Ureter (tissue), 1 donor: ENCODE results near the gene COL4A2. TPM values are rescaled to one million over a fixed set of nuclear protein-coding genes. Genes with fewer than 3 reads are reported as not detected.

ENCODE experiments used
- DNase-seq: peaks from one replicate; pipeline ENCODE4 v3.0.0-alpha.2; 2020; ENCODE audit warnings: low spot score
- total RNA-seq: library from RNA; stranded (reverse); gene quantifications from one replicate; pipeline ENCODE4 v1.2.4, GENCODE V29; 2023
- donor health status: DM: yes; HTN: yes; CAD: no.

COL4A2 gene
- total RNA-seq, 1 donor from 2014 or later = 227 TPM

DNA sequence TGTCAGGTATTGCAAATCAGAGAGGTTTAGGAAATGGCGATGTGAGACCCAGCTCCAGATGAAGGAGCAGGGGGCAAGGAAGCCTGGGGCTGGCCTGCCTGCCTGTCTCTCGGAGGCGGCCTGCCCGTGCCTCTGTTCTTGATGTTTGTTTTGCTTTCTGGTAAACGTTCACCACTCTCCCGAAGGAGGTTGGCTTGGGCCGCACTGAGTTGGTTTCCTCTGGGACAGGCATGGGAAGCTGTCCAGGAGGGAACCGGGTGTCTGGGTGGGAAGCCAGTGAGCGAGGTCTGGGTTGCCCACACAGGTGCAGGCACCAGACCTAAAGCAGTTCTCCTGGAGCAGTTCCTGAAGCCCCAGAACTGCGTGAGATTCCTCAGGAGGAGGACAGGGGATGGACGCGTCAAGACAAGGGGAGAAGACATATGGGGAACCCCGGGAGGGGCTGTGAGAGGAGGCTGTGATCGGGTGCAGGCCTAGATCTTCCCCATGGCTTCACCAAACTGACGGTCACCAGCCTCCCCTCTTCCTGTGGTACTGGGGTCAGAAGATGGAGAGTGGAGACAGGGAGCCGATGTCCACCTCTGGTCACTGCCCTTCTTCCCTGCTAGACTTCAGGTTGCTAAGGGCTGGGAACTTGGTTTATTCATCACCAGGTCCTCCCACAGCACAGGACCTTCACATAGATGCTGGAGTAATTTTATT lies 15.2 kb downstream of the COL4A2 start:
- no peak for DNase-seq

DNA sequence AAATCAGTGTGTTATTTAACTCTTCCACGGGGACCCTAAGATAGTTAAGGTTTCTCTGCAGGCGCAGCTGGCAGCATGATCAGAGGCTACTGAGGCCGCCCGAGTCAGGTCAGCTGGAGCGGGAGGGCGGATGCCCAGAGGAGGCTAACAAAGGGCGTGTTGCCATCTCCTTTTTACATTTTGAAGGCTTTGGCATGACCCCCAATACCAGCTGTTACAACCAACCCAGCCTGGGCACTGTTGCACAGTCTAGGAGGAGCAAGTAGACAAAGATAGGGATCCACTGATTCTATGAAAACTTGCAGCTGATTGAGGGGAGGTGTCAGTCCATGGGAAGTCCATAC lies 15.7 kb downstream of the COL4A2 start:
- DNase-seq = no peak

DNA sequence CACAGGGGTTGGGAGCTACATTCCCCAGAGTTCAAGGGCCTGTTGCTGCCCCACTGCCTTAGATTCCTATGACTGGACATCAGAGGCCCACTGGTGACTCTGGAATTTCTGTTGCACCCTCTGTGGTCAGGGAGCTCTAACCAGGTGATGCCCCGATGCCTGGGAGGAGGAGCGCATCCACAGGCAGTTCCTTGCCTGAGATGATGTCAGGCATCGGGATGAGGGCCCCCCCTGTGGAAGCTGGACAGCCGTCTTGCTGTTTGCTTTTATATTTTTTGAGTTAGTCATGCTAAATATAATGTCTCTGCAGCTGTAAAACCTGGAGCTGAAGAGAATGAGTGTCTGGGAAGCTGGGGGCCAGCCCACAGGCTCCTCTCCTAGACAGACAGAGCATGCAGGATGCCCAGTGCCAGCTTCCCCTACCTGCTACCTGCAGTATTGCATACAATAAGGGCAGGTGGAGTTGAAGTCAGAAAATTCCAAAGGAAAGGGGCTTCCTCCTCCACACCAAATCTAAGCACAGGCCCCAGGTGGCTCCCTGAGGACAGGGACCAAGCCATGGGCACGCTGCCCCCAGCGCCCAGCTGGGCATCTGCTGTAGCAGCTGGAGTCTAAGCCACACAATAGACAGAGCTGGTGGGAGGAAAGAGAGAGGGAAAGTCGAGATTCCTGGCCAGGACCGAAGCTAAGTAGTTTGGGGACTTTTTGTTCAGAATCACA lies 16.2 kb downstream of the COL4A2 start:
- no peak for DNase-seq

DNA sequence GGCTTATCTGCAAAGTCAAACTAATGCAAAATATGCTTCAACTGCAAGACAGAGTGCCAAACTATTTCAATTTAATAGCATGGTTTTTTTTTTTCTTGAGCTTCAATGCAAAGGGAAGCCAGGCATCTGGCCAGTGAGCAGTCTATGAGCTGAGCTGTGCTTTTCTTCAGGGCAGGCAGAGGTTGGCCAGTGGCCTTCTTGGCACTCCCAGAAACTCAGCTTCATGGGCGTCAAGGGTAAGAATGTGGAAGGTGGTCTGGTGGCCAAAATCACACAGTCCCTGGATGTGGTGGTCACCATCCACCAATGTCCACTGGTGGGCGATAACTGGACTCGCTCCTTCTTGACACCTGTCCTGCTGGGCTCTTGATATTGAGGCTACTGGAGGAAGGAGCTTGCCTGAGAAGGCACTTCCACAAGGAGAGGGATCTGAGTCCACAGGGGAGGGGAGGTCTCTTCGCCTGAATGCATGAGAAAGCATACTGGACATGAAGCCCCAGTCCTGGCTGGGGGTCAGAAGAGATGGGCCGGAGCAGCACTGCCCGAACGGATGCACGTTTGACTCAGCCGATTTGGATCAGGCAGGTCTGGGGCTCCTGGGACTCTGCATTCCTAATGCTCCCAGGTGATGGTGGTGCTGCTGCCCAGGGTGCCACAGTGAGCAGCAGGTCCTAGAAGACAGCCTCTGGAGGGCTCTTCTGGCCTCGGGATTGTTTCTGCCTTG lies 17.1 kb downstream of the COL4A2 start:
- no peak for DNase-seq

DNA sequence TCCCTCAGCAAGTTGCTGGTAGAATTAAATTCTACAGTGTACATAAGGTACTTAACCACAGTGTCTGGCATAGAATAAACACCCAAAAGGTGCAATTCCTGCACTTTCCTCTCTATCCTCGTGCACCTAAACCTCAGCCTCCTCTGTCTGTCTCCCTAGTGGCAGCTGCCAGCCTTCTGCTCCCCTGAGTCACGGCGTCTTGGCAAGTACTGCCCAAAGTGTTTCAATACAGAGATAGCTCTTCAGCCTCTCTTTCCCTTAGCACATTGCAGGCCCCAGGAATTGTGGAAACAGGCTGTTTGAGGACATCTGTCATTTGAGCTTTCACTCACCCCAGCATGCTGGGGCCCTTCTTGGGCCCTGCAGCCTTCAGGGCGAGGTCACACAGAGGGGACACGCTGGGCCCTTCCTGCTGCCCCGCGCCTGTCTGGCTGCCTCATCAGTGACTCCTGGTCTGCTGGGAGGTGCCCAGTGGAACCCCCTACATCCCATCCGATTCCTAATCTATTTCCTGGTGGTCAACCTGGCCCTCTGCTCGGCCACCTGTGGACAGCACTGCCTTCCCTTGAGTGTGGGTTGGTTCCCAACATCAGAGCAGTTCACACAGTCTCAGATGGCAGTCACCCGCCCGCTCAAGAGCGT lies 19.3 kb downstream of the COL4A2 start:
- DNase-seq = no peak

DNA sequence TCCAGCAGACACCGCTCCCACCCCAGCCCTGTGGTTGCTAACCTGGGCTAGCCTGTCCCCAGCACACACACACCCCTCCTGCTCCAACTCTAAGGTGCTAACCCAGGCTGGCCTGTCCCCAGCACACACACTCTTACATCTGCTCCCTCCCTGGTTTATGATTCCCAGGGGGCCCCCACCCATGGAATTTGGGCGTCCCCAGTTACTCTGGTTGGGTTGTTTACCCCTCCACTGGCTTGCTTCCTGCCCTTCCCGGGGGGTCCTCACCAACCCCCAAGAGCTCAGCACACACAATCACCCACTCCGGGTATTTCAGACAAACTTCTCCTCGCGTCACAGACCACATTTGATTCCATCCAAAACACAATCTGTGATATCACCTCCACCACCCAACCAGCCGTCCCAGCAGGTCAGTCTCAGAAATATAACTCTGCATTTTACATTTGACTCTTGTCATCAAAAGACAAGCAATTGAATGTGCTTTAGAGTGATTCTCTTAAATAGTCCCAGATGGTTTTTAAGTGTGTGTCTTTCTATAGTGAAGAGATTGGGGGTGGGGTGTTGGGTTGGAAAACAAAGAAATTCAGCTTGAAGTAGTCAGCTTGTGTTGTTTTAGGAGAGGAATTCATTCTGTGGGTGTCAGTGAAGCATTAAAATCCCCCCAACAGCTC lies 20.1 kb downstream of the COL4A2 start:
- DNase-seq = no peak

DNA sequence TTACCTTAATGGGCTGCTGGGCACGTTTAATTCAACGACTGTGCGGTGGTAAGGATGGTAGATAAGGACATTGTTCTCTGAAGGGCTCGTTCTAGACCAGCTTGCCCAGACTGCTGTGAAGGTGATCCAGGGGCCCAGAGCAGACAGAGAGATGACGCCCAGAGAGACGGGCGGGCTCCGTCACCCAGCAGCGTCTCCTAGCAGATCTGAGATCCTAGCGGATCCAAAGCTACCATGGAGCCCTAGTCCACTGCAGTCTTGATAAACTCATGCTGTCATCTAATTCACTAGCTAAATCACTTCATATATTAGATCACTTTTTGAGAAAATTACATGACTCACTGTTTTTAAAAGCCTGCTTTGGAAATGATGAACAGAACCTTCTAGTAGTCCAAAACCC lies 21.5 kb downstream of the COL4A2 start:
- DNase-seq = no peak

DNA sequence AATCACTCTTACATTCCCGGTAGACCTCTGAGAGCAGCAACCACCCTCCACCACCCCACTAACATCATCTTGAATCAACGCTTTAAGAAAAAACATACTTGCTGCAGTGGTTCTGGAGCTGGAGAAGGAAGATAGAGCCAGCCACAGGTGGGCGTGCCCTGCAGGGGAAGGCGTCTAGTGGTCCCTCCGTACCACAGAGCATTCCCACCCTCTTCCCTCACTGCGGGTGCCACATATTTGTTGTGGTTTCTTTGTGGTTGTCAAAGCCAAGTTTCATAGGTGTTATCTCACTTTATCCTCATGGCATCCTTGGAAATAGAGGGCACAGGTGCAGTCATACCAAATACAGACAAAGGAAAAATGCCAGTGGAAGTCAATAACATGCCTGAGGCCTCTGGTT lies 22.2 kb downstream of the COL4A2 start:
- DNase-seq = no peak

DNA sequence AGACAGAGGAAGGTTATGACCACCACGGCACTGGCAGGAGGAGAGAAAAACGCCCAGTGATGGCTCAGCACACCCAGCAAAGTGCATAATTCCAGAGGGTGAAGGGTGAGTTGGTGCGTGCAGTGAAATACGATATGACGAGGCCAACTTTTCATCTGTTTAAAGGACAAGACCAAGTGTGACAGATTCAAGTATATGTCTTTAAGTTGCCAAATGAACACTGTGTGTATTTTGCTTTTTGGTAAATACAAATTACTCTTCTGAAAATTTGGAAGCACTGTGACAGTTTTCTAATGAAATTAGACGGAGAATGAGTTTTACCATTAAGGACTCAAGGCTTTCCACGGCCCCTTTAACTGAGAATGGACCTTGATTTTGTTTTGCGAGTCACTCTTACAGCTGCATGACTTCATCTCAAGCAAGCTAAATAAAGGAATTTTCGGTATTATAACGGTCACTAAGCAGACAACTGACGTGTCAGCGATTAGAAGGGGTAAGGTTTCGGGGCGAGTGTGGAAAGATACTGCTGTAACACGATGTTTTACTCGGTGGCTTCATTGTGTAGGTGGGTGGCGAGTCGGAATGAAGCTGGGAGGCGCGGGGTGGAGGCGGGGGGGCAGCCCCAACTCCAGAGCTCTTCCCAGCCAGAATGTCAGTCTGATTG lies 22.8 kb downstream of the COL4A2 start:
- DNase-seq = no peak

DNA sequence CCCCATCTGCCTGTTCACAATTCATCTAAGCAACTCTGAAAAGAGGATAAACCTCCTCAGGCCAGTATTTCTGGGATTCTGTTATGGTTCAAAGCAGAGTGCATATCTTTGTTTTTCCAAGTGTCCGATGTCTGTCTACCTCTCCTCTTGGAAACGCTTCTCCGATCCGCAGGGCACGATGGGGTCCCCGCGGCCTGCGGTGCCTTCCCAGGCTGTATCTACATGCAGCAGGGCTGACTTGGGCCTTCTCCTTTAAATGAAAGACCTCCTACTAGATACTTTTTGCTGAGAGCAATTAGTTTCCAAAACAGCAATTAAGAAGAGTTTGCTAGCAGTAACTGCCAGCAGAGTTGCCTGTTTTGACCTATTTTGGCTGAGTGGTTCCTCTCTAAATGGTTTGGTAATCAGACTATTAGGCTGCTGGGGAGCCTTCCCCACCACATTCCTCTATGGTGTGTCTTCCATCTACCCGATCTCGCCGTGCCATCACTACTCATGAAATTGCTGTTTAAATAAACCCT lies 23.5 kb downstream of the COL4A2 start:
- no peak for DNase-seq

DNA sequence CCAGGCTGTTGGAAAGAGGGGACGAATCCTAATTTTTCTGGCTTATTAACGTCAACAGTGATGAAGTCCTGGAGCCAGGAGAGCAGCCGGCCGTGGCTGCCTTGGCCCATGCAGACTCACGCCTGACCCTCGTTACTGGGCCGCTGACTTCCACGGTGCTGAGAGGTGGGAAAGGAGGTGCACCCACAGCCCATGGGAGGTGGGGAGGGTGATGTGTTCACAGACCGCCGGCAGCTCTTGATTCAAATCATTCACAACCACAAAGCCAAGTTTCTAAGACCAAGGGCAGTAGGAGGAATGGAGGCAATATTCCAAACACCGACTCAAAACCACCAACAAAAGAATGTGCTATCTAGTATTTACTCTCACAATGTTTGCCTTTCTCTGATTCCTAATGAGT lies 24.3 kb downstream of the COL4A2 start:
- no peak for DNase-seq

DNA sequence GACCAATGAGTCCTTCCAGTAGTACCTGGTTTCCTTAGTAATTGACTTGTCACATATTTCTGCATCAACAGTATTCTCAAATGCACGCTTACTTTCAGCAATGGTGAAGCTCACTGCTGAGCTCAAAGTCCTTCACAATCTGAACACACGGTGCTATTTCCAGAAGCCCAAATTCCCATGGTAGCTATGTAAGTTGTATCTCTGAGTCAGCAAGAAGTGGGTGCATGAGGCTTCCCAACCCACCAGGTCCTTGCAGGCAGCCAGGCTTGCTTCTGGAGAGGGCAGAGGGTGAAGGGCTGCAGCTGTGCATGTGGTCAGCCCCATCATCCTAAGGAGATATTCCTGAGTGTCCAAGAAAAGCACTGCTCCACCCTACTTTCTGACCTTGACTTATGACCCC lies 25.7 kb downstream of the COL4A2 start:
- no peak for DNase-seq

DNA sequence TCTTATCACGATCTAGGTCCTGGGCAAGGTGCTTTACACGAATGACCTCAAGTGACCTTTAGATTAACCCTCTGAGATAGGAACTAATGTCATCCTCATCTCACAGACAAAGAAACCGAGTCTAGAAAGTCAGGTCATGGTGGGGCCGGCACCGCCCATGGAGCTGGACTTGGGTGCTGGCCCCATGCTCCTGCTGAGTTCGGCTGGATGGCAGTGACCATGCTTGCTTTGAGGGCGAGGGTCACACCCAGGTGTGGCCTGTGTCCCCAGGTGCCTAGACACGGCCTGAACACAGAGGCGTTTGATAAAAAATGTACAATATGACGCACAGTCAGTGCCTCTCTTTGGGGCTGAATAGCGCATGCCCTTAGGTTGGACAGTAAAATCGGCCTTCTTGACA lies 26.8 kb downstream of the COL4A2 start:
- DNase-seq = no peak

DNA sequence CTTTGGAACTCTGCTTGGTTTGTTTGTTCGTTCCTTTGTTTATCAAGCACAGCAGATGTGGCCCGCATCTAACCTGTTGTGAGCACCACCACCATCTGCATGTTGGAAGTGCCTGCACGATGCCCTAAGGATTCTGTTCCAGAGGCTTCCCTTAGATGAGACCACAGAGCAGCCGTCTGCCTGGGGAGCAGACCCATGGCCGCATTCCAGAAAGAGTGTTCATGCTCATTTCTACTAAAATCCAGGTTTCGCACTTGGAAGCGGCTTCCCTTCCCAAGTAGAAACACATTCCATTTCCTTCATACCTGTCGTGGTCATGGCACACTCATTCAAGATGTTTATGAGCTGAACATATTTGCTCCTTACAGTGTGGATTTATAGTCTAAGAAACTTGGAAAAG lies 27.2 kb downstream of the COL4A2 start:
- no peak for DNase-seq

DNA sequence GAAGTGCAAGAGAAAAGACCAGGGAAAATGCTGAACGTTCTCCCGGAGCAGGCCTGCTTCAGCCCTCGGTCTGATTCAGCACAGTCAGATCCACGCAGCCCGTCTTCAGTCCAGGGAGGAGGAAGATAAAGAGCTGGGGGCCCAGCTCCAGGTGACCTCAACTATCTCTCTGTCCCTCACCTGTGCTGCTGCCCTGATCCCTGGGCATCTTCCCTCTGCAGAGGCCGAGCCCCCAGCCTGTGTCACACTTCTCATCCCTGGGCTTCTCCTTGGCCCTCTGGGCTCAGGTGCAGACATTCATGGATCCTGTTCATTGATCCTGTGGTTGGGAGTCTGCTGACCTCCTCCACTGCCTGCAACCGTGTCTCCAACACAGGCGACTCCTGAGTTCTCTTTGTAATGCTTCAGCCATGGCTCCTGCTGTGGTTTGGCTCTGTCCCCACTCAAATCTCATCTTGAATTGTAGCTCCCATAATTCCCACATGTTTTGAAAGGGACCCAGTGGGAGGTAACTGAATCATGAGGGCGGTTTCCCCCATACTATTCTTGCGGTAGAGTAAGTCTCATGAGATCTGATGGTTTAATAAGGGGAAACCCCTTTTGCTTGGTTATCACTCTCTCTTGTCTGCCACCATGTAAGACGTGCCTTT lies 27.9 kb downstream of the COL4A2 start:
- no peak for DNase-seq

DNA sequence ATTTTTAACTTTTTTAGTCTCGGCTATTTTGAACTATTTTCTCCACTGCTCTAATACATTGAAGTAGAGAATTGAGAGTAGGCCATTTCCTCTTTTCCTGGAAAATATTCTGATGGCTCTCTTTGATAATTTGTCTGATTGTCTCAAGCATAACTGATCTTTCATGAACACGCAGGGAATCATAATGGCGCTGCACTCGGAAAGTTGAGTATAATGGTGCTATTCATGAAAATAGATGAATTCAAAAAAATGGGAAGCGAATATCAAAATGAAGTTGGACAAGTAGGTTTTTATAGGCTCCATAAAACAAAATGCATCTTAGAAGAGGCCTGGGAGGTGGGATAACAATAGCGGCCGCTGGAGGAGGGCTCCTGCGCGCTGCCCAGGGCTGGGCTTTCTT lies 29.0 kb downstream of the COL4A2 start:
- no peak for DNase-seq

DNA sequence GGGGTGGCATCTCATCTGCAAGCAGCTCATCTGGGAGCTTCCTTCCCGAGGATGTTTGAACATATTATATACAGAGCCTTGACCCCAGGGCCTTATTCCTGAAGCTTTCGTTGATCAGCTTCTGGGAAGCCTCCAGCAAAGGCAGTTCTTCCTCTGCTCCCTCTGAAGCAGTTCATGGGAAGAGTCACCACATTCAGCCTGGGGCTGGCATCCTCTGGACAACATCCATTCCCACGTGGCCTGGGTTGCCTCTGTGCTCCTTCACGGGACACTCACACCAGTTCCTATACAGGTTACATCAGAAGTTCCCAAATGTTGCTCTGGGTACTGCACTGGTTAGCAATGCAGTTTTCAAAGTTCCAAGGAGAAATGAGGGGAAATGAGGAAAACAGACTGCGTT lies 29.6 kb downstream of the COL4A2 start:
- DNase-seq = no peak

DNA sequence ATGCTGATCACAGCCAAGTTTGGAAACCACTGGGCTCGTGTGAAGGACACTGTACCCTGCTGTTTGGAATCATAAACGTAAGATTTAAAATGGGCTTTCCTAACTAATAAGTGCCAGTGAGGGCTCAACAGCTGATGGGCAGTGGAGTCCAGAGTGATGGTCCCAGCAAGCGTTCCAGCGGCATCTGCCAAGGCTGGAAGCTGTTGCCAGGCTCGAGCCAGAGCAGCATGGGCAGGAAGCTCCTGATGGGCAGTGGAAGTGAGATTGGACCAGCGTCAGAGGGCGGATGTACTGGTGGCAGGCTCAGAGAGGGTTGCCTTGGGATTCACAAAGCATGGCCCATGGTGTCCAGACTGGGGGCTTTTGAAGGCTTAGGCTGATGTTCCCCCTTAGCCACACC lies 30.2 kb downstream of the COL4A2 start:
- DNase-seq = no peak

DNA sequence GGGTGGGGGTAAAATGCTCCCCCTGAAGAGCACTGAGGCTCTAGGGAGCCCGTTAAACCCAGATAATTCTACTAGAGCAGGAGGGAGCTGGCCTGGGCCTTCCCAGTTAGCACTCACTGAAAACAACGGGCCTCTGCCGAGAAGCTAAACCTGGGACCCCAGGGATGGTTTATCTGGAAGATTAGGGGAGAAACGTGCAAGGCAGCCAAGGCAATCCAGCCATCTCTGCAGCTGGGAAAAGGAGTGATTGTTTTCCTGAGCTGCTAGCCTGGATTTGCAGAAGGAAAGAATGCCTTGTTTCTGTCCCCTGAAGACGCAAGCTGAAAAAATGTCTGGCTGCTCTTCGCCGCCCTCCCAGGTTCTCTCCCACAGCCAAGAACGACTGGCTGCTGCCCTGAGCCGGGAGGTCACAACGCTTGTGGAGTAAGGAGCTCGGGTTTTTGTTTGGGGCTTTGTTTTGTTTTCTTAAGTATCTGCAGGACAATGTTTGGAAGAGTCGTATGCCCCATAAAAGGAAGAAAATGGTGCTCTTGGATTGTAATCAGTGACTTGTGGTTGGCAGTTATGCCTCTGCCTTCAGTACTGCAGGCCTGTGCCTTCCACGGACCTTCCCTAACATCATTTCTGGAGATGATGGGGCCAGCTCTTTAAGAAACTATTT lies 31.5 kb downstream of the COL4A2 start:
- DNase-seq = peak; percentile 65

DNA sequence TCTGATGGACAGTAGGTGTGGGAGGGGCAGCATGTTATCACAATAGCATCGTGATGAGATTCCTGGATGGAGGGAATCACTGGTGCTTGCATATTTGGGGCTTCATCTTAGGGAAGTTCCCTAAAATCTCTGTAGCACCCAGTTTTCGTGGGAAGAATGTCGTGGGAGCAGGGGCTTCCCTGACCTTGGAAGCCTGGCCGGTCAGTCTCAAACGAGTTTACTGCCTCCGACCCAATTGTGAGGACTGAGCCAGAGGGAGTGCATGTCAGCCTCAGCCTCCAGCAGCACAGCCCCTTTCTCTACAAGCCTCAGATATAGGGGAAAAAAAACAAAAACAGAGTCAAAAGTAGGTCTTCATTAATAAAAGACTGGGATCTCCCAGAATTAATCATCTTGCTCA lies 32.2 kb downstream of the COL4A2 start:
- DNase-seq = no peak
